Activated CD8-positive, alpha-beta memory T cell treated with anti-CD3 and anti-CD28 coated beads for 36 hours (primary cell): ENCODE results near the gene ZNF506. TPM values are rescaled to one million over a fixed set of nuclear protein-coding genes. Genes with fewer than 3 reads are reported as not detected.
"Not testable (repeated sequence)": the region's sequence is repeated elsewhere in the genome, so short reads cannot be mapped to it uniquely, and the experiment has no call there.

Experiments used
- CTCF ChIA-PET: fragments of 350-600 bp; sonication (Branson Sonifier 250); formaldehyde crosslinking; loops from one replicate; lab custom pipeline; 2021; ENCODE audit warnings: antibody characterized with exemption; lab: Charles Lee
- POLR2A ChIA-PET: fragments of 350-600 bp; sonication (Branson Sonifier 250); formaldehyde crosslinking; loops from one replicate; lab custom pipeline; 2021; ENCODE audit warnings: antibody characterized with exemption; lab: Charles Lee
- total RNA-seq, 2 experiments: library from RNA; stranded (reverse); gene quantifications; one replicate each; pipeline ENCODE4 v1.2.3, GENCODE V29; 2021

Gene ZNF506
- 10 to 100 TPM; 21.7 to 25.2 TPM for total RNA-seq

GRCh38 chr19:19821366-19821951 lies at the start of gene ZNF506:
ZNF506 (minus strand) TSS chr19:19821750; CDS start chr19:19821603, 147 bp downstream.
- CTCF ChIA-PET = interaction anchor here (0.6 to 1.4 kb wide), 4 partner anchors 9 to 153 kb away, joined by 3 to 5 read pairs (median 4); partner anchors contain the start of genes ZNF101 and ZNF253
- POLR2A ChIA-PET = interaction anchor here (0.5 to 2.4 kb wide), 13 partner anchors 9 to 602 kb away, joined by 3 to 25 read pairs (median 5); partner anchors contain the start of genes ZNF101, ZNF253 and ZNF93

DNA sequence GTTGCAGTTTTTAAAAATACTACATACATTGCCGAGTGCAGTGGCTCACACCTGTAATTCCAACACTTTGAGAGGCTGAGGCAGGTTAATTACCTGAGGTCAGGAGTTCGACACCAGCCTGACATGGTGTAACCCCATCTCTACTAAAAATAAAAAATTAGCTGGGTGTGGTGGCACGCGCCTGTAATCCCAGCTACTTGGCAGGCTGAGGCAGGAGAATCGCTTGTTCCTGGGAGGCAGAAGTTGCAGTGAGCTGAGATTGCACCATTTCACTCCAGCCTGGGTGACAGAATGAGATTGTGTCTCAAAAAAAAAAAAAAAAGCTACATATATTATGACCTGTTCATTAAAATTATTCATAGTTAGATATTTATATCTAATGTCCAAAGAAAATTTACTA lies 48.5 kb upstream of the ZNF506 start:
- POLR2A ChIA-PET, CTCF ChIA-PET: not testable (repeated sequence)

DNA sequence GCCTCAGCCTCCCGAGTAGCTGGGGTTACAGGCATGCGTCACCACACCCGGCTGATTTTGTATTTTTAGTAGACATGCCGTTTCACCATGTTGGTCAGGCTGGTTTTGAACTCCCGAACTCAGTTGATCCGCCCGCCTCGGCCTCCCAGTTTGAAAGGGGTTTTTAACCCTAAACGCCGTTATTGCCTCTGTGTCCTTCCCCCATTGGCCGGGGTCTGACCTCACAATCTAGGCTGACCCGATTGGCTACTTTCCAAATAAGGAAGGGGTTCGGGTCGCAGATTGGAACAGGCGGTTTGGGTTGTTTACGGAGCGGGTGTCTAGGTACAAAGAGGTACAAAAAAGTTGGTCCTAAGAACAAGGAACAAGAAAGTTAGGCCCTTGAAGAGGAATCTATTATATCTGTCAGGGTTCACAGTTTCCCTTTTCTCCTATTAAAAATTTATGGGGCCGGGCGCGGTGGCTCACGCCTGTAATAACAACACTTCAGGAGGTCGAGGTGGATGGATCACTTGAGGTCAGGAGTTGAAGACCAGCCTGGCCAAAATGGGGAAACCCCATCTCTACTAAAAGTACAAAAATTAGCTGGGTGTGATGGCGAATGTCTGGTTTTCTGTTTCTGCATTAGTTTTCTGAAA lies 45.2 kb upstream of the ZNF506 start:
- POLR2A ChIA-PET = interaction anchor here (0.7 to 2.8 kb wide), 8 partner anchors 34 to 831 kb away, joined by 3 to 25 read pairs (median 4); partner anchors contain the start of genes ZNF101, ZNF506 and ZNF93
- CTCF ChIA-PET = interaction anchor here (1.0 to 1.2 kb wide), 2 partner anchors 46 to 85 kb away, joined by 4 read pairs; partner anchors contain the start of gene ZNF506

GRCh38 chr19:19865750-19866610 lies 44.4 kb upstream of the ZNF506 start, which contains the start of gene ZNF253:
ZNF253 (plus strand) TSS chr19:19865882; CDS start chr19:19865997, 115 bp downstream.
- ChIA-PET CTCF (interaction anchor here (0.9 to 1.2 kb wide), 3 partner anchors 45 to 84 kb away, joined by 3 to 4 read pairs (median 4); partner anchors contain the start of gene ZNF506), POLR2A (interaction anchor here (0.6 to 2.8 kb wide), 11 partner anchors 11 to 831 kb away, joined by 3 to 25 read pairs (median 4); partner anchors contain the start of genes ZNF101, ZNF14, ZNF506 and ZNF682)

DNA sequence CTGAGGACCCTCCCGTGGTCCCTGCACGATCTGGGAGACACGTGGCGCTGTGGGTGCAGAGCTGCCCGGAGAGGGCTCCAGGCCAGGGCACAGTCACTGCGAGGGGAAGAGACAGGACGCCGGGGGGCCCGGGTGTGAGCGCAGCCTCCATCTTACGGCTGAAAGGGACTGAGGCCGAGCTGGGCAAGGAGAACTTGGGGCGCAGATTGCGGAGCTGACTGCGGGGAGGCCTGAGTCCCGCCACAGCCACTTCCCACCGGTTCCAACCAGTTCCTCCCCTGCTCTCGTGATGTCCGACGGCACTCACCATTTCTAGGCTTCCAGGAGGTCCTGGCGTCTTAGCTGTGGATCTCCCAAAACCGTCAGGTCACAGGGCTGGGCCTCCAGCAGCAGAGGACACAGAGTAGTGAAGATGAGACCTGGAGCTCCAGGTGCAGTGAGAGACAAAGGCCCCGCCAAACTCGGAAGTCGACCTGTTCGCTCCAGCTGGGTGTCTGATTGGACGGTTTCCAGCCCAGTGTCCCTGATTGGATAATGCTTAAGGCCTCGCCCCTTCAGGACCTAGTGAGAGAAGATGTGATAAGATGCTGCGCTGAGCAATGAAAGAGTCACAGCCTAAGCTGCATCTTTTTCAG lies 39.3 kb upstream of the ZNF506 start:
- POLR2A ChIA-PET = interaction anchor here (0.5 kb wide), 1 partner anchor 916 kb away, joined by 3 read pairs; no protein-coding TSS in a partner anchor
- CTCF ChIA-PET = interaction anchor here (1.7 kb wide), 1 partner anchor 217 kb away, joined by 3 read pairs; the partner anchor contains the start of gene GMIP

GRCh38 chr19:19858751-19859150 lies 37.2 kb upstream of the ZNF506 start:
- POLR2A ChIA-PET = no interaction called here
- CTCF ChIA-PET = no interaction called here

DNA sequence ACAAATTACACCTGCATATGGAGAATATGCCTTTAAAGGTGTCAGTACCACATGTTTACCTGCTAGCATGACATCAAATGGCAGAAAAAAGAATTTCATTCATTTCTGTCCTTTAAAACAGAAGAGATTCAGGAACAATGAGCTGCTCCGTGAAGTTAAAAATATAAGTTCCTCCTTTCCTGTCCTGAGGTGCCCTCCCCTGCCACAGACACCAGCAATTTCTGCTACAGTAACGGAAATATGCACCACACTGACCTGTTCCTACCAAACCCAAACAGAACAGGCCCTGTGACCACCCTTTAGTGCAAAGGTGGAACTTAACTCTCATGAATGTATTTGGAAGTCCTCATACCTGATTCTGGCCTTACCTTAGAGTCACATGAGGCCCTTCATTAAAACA lies 30.2 kb upstream of the ZNF506 start:
- CTCF ChIA-PET, POLR2A ChIA-PET: not testable (repeated sequence)

GRCh38 chr19:19849056-19849455 lies 27.5 kb upstream of the ZNF506 start:
- ChIA-PET CTCF (no interaction called here), POLR2A (no interaction called here)

- CTCF ChIA-PET = interaction anchor here (0.6 kb wide), 1 partner anchor 14 kb away, joined by 3 read pairs; no protein-coding TSS in a partner anchor
- POLR2A ChIA-PET = no interaction called here
Measured at GRCh38 chr19:19847781-19848180, 26.2 kb upstream of the ZNF506 start.

- ChIA-PET POLR2A (no interaction called here), CTCF (no interaction called here)
Measured at GRCh38 chr19:19835560-19836038, 14.0 kb upstream of the ZNF506 start.

DNA sequence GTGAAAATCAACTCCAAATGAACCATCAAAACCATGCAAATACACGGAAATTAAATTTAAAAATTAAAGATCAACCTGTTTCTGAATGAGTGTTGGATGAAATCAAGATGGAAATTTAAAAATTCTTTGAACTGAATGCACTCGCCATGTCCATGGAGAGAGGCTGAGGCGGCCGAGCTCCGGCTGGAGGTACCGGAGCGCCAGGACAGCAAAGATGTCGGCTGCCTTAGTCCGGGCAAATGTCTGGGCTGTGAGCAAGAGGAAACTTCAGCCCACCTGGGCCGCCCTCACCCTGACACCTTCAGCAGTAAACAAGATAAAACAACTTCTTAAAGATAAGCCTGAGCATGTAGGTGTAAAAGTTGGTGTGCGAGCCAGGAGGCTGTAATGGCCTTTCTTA lies 5.3 kb upstream of the ZNF506 start:
- ChIA-PET CTCF (no interaction called here), POLR2A (no interaction called here)

- ChIA-PET POLR2A (no interaction called here), CTCF (no interaction called here)
Measured at GRCh38 chr19:19823916-19824315, 2.4 kb upstream of the ZNF506 start.

DNA sequence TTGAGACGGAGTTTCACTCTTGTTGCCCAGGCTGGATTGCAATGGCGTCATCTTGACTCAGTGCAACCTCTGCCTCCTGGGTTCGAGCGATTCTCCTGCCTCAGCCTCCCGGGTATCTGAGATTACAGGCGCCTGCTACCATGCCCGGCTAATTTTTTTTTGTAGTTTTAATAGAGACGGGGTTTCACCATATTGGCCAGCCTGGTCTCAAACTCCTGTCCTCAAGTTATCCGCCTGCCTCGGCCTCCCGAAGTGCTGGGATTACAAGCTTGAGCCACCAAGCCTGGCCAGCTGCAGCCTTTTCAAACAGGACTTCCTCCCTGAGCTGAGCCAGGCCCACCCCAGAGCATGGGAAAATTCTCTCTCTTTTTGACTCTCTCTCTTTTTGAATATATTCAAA lies 426 bp upstream of the ZNF506 start:
- CTCF ChIA-PET = interaction anchor here (1.2 to 1.4 kb wide), 2 partner anchors 10 to 153 kb away, joined by 3 to 5 read pairs; partner anchors contain the start of gene ZNF101
- POLR2A ChIA-PET = interaction anchor here (0.5 to 2.4 kb wide), 10 partner anchors 10 to 601 kb away, joined by 3 to 25 read pairs (median 4); partner anchors contain the start of genes ZNF101 and ZNF253

- POLR2A ChIA-PET = interaction anchor here (0.6 to 2.4 kb wide), 11 partner anchors 9 to 264 kb away, joined by 3 to 25 read pairs (median 5); partner anchors contain the start of genes ZNF101, ZNF253 and ZNF93
- CTCF ChIA-PET = interaction anchor here (1.1 to 1.4 kb wide), 3 partner anchors 8 to 152 kb away, joined by 3 to 5 read pairs (median 4); partner anchors contain the start of genes ZNF101 and ZNF253
Measured at GRCh38 chr19:19820774-19821320, 703 bp downstream of the ZNF506 start.

DNA sequence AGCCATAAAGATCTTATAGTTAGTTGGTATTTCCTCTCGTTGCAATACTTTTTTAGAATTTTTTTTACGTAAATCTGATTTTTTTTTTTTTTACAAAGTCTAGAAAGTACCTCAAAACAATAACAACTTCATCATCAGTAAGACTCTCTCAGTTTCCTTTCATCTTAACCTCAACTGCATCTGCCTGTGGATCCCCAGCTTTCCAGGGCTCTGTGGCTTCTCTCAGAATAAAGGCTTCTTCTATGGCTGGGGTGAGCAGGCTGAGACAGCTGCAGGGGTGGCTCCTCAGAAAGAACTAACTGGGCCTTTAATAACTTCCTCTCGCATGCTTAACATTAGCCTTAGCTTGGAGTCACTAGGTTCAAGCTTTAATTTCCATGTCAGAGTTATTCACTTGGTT lies 4.2 kb downstream of the ZNF506 start:
- ChIA-PET POLR2A (interaction anchor here (0.6 to 0.7 kb wide), 5 partner anchors 36 to 156 kb away, joined by 4 to 5 read pairs (median 4); no protein-coding TSS in a partner anchor), CTCF (no interaction called here)

DNA sequence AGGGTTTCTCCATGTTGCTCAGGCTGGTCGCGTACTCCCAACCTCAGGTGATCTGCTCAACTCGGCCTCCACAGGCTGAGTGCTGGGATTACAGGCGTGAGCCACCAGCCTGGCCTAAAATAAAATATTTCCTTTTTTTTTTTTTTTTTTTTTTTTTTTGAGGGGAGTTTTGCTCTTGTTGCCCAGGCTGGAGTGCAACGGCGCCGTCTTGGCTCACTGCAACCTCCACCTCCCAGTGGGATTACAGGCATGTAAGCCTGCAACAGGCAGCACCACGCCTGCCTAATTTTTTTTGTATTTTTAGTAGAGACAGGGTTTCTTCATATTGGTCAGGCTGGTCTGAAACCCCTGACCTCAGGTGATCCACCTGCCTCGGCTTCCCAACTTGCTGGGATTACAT lies 4.9 kb downstream of the ZNF506 start:
- ChIA-PET POLR2A (no interaction called here), CTCF (no interaction called here)

GRCh38 chr19:19811999-19812398 lies 9.6 kb downstream of the ZNF506 start:
- ChIA-PET CTCF (interaction anchor here (1.2 kb wide), 1 partner anchor 9 kb away, joined by 3 read pairs; the partner anchor contains the start of gene ZNF506), POLR2A (interaction anchor here (0.6 to 1.3 kb wide), 2 partner anchors 9 to 36 kb away, joined by 3 to 4 read pairs; partner anchors contain the start of gene ZNF506)
